ENCODE results near the gene MAN2B2.
"Not testable (repeated sequence)": the region's sequence is repeated elsewhere in the genome, so short reads cannot be mapped to it uniquely, and the experiment has no call there.

The MAN2B2 gene

GRCh38 chr4:6647169-6647568 is 72.2 kb downstream of the MAN2B2 start:
- DNase-seq = no peak

- DNase-seq = no peak
These were observed 72.7 kb downstream of the MAN2B2 start for GRCh38 chr4:6647582-6648230.

DNA sequence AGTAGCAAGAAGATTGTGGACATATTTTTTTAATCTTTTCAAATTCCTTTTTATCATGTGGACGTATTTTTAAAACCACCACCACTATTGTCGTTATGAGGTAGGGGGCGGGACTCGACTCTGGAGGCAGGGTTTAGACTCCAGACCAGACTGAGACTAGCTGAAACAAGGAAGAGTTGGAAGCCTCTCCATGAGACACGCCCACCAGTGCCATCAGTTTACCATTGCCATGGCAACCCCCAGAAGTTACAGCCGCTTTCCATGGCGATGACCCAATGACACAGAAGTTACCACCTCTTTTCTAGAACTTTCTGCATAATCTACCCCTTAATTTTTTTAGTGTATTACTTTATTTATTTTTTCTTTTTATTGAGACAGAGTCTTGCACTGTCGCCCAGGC is 74.2 kb downstream of the MAN2B2 start:
- no peak for DNase-seq

- DNase-seq = not testable (repeated sequence)
These were observed 79.2 kb downstream of the MAN2B2 start for GRCh38 chr4:6654211-6654610.

GRCh38 chr4:6655291-6655690 is 80.3 kb downstream of the MAN2B2 start:
- not testable (repeated sequence) for DNase-seq

- no peak for DNase-seq
These were observed 80.9 kb downstream of the MAN2B2 start for GRCh38 chr4:6655924-6656323.

GRCh38 chr4:6657242-6658208 is 82.5 kb downstream of the MAN2B2 start:
- DNase-seq = no peak

DNA sequence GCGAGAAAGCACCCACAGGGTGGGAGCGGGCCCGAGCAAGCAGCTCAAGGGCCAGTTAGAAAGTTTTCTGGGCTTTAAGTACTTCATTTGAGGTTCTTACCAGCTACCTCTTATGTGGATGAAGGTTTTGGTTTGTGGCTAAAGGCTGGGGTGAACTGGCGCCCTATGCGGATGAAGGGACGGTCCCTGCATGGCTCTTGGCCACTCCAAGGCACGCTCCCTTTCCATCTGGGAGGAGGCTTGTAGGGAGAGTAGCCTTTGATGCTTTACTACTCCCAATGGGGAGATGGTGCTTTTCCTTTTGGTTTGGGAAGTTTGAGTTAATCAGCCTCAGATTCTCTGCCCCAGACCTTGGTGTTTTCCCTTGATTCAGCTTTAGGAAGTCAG is 83.2 kb downstream of the MAN2B2 start:
- no peak for DNase-seq

GRCh38 chr4:6658597-6659075 is 83.6 kb downstream of the MAN2B2 start:
- no peak for DNase-seq

DNA sequence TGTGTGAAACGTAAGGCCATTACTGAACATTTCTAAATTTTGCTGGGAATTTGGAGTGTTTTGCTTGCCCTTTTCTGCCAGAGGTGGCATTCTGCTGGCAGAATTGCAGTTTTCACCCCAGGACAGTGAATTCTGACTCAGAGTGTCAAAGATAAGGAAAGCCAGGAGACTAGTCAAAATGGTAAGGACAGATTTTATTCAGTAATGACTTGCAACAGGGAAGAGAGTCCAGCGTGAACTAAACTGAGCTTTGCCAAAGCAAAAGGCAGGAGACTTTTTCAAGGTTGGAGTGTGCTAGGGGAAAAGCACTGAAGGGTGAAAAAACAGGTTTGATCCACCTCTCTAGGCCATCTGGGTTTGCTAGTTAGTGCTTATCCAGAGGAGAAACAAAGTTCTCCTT is 84.9 kb downstream of the MAN2B2 start:
- no peak for DNase-seq

DNA sequence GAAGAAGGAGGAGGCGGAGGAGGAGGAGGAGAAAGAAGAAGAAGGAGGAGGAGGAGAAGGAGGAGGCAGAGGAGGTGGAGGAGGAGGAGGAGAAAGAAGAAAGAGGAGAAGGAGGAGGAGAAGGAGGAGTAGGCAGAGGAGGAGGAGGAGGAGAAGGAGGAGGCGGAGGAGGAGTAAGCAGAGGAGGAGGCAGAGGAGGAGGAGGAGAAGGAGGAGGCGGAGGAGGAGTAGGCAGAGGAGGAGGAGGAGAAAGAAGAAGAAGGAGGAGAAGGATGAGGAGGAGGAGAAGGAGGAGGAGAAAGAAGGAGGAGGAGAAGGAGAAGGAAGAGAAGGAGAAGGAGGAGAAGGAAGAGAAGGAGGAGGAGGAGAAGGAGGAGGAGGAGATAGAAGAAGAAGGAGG is 85.4 kb downstream of the MAN2B2 start:
- no peak for DNase-seq

- DNase-seq = no peak
These were observed 87.6 kb downstream of the MAN2B2 start for GRCh38 chr4:6662591-6662990.

DNA sequence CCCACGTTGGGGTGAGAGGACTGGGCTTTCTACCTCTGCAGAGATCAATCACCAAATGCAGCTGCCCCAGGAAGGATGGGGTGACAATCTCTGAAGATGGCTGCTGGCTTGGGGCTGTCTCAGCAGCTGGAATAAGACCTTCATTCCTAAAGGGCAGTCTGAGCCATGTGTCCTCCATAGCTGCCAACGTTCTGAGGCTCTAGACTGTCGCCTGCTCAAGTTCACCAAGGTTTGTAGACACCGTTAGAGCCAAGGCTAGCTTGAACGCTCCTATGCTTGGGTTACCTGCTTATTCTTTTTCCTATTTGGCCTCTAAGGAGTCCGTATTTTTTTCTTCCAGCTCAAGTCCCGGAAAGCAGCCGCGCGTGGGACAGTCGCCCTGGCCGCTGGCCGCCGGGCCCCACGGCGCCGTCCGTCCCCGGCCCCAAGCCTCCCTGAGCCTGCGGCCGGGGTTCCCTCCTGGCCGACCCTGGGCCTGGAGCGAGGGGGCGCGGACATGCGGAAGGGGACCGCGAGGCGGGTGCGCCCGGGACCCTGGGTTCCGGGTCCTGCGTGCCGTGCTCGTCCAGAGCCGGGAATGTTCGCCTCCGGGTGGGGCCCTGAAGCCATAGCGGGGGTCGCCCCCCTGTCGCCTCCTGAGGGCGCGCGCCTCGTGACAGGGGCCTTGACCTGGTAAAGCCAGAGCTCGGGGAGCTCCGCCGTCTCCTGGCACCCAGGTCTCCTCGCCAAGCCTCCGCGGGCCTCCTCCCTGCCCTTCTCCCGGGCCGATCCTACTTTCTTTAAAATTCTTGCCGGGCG is 88.8 kb downstream of the MAN2B2 start:
- no peak for DNase-seq

GRCh38 chr4:6665320-6665654 is 90.3 kb downstream of the MAN2B2 start:
- DNase-seq = no peak

GRCh38 chr4:6668391-6668790 is 93.4 kb downstream of the MAN2B2 start:
- no peak for DNase-seq

DNA sequence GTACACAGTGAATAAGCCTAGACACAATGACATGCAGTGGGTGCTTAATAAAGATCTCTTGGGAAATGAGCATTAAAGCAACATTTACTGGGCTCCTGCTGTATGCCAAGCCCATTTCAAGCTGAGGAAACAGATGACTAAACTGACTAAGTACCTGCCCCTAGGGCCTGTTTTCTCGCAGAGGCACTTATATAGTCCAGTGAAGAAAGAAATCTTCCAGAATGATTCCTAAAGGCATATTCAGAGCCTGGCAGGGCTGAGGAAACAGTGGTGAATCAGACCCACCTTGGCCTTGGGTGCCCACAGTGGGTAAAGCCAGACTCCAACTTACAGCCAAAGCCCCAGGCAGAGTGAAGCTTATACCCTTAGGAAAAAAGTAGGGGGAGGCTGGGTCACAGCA is 96.7 kb downstream of the MAN2B2 start:
- DNase-seq = no peak

DNA sequence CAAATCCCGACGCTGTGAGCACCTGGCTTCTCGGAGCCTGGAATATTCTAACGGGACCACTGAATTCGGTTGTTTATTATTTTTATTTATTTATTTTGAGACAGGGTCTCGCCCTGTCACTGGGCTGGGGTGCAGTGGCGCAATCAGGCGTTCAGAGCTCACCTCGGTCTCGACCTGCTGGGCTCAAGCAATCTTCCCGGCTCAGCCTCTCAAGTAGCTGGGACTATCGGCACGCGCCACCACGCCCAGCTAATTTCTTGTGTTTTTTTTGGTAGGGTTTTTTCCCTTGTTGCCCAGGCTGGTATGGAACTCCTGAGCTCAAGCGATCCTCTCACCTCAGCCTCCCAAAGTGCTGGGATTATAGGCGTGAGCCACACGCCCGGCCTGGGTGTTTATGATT is 97.1 kb downstream of the MAN2B2 start:
- DNase-seq = no peak

- not testable (repeated sequence) for DNase-seq
These were observed 97.7 kb downstream of the MAN2B2 start for GRCh38 chr4:6672541-6673190.
